Ishikawa (cell line): ENCODE results near the gene RAB8B.

ENCODE experiments used
- CREB1 ChIP-seq: IDR thresholded peaks from 2 replicates; pipeline ENCODE4 v1.6.1; 2012; ENCODE audit warnings: low read depth
- EP300 ChIP-seq: IDR thresholded peaks from 2 replicates; pipeline ENCODE4 v1.6.1; 2012; ENCODE audit warnings: borderline replicate concordance
- FOXM1 ChIP-seq: IDR thresholded peaks from 2 replicates; pipeline ENCODE4 v1.6.1; 2012; ENCODE audit warnings: low read depth, borderline replicate concordance
- NFIC ChIP-seq: IDR thresholded peaks from 2 replicates; pipeline ENCODE4 v1.6.1; 2012
- RAD21 ChIP-seq: IDR thresholded peaks from 2 replicates; pipeline ENCODE4 v1.6.1; 2012; ENCODE audit warnings: low read depth
- TAF1 ChIP-seq: IDR thresholded peaks from 2 replicates; pipeline ENCODE4 v1.6.1; 2012; ENCODE audit warnings: low read depth, mild to moderate bottlenecking
- TCF12 ChIP-seq: IDR thresholded peaks from 2 replicates; pipeline ENCODE4 v1.6.1; 2012; ENCODE audit warnings: low read depth
- TEAD4 ChIP-seq: IDR thresholded peaks from 2 replicates; pipeline ENCODE4 v1.6.1; 2012
- YY1 ChIP-seq: IDR thresholded peaks from 2 replicates; pipeline ENCODE4 v1.6.1; 2012; ENCODE audit warnings: low read depth

- TF ChIP-seq RAD21, result no peak
- TF ChIP-seq YY1, result no peak
- TF ChIP-seq TEAD4, result no peak
- TF ChIP-seq EP300, result no peak
- TF ChIP-seq CREB1, result no peak
- TF ChIP-seq NFIC, result no peak
- no peak for TF ChIP-seq TAF1
- no peak for TF ChIP-seq TCF12
- TF ChIP-seq FOXM1, result no peak
Measured at GRCh38 chr15:63274427-63274826, 85.0 kb downstream of the RAB8B start.
